NCI-H82 (cell line): ENCODE results near the gene SEL1L.
"Not testable (repeated sequence)": the region's sequence is repeated elsewhere in the genome, so short reads cannot be mapped to it uniquely, and the experiment has no call there.

Source experiments
- DNase-seq: peaks from one replicate; lab custom pipeline; 2025; lab: John Stamatoyannopoulos, UW

Gene SEL1L

DNA sequence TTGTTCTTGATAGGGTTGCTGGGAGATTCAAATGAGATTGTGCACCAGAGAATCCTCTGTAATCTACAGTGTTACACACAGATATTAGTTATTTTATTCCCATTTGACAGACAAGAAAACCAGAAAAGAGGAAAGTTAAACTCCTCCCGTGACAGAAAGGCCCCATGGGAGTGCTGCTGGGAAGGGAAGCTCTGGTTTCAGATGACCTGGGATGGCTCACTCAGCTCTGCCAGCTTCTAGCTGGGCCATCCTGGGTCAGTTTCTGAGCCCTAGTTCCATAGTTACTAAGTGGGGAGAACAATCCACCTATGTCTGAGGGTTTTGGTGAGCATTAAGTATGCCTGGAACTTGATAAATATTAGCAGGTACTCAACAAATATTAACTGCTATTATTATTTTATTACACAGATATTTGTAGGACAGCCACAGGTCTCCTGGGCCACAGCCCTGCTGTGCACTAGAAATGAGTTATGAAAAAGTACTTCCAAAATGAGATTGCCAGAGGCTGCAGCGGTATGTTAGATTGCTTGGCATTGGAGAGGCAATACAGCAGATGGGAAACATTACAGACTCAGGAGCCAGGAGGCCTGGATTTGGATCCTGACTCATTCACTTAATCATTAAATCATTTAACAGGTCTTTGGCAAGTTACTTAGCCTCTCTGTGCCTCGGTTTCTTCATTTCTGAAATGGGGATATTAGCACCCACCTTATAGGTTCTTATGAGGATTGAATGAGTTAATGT is 86.5 kb downstream of the SEL1L start:
- no peak for DNase-seq

GRCh38 chr14:81446279-81447007 is 87.2 kb downstream of the SEL1L start:
- DNase-seq, result no peak

GRCh38 chr14:81441626-81442134 is 92.0 kb downstream of the SEL1L start:
- DNase-seq, result no peak

- no peak for DNase-seq
Observed at GRCh38 chr14:81440041-81440440, 93.6 kb downstream of the SEL1L start.

GRCh38 chr14:81437244-81437643 is 96.4 kb downstream of the SEL1L start:
- DNase-seq, result no peak

DNA sequence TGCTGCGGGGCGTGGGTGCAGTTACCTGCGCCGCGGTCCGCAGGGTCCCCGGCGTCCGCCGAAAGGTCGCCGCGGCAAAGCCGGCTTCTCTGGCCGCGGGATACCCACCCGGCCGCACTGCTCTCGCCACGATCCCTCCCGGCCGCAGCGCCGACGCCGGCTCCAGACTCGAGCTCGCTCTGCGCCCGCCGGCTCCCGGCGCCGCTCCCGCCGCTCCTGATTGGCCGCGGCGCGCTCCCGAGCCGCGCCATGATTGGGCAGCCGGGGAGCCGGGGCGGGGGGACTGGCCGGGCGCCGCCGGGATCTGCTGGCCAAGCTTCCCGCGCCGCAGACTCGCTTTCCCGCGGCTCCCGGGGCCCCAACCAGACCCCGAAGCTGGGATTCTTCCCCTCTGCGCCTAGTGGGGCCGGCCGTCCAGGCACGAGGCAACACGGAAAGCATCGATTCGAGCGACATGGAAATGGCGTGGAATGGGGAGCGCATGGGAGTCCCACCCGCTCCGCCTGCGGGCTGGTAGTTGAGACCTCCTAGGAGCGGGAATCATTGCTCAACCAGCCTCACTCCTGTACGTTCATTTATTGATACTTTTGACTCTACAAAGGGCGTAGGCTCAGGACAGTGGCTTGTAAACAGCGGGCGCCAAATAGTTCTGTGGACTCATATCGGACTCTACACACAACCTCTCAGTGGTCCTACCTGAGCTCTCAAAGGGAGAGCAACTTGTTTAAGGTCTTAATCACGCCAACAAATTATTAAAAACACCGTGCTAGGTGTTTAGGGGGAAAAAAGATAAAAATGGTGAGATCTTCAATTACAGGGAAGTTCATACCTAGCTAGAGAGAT is 97.1 kb downstream of the SEL1L start:
- DNase-seq, result peak; percentile 88

DNA sequence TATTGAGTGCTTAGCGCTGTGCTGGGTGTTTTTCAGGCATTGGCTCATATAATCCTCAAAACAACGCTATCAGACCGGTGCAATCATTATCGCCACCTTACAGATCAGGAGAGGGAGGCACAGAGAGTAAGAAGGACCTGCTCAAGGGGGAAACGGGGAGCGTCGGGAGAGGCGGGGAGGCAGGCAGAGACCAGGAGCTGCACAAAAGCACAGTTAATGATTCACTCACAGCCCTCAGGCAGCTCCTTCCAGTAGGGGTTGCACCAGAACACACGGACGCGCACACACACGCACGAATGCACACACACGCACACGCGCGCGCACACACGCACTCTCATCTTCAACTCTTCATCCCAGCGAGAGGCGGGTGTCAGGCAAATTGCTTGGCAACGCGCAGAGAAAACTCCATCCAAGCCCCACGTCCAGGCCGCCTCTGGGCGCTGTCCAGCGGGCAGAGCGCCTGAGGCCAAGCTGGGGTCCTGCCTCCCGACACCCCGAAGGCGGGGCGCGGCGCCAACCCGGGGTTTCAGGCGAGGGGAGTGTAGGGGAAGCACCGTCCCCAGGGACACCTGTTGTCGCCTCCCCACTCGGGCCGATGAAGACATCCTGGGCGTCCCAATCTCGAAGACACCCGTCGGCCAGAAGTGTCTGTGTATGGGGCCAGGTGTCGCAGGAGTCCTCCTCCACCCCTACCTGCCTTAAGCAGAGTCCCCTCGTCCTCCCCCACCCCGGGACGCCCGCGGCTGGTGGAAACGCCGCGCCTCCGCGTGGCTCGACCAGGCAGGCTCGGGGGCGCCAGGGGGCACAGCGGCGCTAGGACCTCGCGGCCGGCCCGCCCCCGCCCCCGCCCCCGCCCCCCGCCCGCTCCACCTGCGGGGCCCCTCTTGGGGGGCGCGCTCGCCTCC is 98.0 kb downstream of the SEL1L start:
- DNase-seq, result peak; percentile 64

- no peak for DNase-seq
Observed at GRCh38 chr14:81435048-81435390, 98.6 kb downstream of the SEL1L start.

GRCh38 chr14:81434230-81434629 is 99.4 kb downstream of the SEL1L start:
- peak; percentile 7 for DNase-seq

DNA sequence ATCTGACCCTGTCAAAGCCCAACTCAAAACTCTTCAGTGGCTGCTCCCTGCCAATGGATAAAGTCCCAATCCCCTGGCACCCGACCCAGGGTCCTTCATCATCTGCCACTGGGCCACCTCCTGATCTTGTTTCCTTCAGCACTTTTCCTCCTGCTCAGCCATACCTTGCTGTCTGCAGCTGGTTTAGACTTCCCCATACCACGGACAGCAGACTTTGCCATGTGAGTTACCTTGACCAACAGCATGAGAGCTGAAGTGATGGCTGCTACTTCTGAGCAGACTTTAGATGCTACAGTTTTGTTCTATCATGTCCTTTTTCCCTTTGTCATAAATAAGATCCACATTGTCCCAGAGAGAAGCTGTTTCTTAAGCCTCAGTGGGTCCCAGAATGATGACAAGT is 100.3 kb downstream of the SEL1L start:
- no peak for DNase-seq

GRCh38 chr14:81432219-81432661 is 101.4 kb downstream of the SEL1L start:
- DNase-seq, result no peak

DNA sequence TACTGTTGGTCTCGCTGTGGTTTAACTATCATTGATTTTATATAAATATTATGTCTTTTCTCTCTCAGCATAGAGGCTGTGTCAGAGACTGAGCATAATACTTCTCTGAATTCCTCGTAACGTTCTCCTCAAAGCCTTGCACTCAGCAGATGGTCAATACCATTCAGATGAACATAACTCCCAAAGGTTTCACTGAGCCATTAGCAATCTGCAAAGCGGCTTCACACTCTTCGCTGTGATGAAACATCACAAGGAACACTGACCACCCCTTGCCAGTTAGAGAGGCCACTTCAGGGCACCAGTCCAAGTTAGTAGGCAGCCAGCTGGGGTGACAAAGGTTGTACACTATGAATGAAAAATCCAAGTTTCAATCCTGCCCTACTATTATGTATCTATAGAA is 103.4 kb downstream of the SEL1L start:
- DNase-seq, result no peak

- not testable (repeated sequence) for DNase-seq
Observed at GRCh38 chr14:81429749-81430148, 103.9 kb downstream of the SEL1L start.

- no peak for DNase-seq
Observed at GRCh38 chr14:81429028-81429427, 104.6 kb downstream of the SEL1L start.

- no peak for DNase-seq
Observed at GRCh38 chr14:81427348-81428058, 106.2 kb downstream of the SEL1L start.

GRCh38 chr14:81423504-81423903 is 110.1 kb downstream of the SEL1L start:
- no peak for DNase-seq
